ENCODE results near the gene NINL.

DNA sequence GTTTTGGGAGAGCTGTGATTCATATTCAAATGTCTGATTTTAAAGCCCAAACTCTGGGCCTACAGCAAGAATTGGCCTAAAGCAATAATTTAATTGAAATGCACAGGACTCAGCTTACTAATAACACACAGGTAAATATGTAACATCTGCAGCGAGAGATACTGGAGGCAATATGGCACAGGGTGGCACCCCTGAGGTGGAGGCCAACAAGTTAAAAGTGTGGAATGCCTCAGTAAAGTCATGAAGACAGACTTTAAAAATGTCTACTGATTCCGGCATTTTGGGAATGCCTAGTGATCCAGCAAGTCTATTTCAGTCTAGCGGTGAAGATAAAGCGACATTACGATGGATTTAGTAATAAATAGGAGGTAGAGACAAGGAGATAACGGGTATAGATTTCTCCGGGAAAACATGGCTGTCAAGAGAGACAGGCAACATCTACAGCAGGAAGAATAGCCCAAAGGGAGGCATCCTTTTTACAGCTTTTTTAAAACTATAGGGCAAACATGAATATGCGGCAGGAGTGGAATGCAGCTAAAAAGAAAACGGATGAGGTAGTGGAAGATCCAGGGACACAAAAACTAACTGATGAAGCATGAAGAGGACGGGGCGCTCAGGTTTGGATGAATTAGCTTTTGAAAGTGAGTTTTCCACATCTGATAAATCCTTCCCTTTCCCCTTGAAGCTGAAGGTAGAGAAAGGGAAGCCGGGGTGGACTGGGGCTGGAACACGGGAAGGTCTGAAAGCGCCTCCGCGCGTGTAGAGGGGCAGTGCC lies 37.3 kb upstream of the NINL start:
- no peak for TF ChIP-seq CTCF (IDR thresholded peaks at IDR 0.05; ENCODE audit: insufficient read depth, low read length)
- TF ChIP-seq, protein P1, sequence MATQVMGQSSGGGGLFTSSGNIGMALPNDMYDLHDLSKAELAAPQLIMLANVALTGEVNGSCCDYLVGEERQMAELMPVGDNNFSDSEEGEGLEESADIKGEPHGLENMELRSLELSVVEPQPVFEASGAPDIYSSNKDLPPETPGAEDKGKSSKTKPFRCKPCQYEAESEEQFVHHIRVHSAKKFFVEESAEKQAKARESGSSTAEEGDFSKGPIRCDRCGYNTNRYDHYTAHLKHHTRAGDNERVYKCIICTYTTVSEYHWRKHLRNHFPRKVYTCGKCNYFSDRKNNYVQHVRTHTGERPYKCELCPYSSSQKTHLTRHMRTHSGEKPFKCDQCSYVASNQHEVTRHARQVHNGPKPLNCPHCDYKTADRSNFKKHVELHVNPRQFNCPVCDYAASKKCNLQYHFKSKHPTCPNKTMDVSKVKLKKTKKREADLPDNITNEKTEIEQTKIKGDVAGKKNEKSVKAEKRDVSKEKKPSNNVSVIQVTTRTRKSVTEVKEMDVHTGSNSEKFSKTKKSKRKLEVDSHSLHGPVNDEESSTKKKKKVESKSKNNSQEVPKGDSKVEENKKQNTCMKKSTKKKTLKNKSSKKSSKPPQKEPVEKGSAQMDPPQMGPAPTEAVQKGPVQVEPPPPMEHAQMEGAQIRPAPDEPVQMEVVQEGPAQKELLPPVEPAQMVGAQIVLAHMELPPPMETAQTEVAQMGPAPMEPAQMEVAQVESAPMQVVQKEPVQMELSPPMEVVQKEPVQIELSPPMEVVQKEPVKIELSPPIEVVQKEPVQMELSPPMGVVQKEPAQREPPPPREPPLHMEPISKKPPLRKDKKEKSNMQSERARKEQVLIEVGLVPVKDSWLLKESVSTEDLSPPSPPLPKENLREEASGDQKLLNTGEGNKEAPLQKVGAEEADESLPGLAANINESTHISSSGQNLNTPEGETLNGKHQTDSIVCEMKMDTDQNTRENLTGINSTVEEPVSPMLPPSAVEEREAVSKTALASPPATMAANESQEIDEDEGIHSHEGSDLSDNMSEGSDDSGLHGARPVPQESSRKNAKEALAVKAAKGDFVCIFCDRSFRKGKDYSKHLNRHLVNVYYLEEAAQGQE (IDR thresholded peaks at IDR 0.05; ENCODE audit: insufficient replicate concordance, low read depth) = no peak
- TF ChIP-seq GABPA (IDR thresholded peaks at IDR 0.05; ENCODE audit: low read depth) = no peak
- TF ChIP-seq SPI1 (IDR thresholded peaks at IDR 0.05; ENCODE audit: borderline replicate concordance, low read depth) = no peak
- TF ChIP-seq POLR2AphosphoS5 (IDR thresholded peaks at IDR 0.05; ENCODE audit: low read depth) = no peak

Data from HL-60 (cell line).